Uterus (tissue), 4 donors: Measurements from ENCODE around the gene EIF2S2. TPM values are rescaled to one million over a fixed set of nuclear protein-coding genes. Genes with fewer than 3 reads are reported as not detected.

ENCODE experiments used
- DNase-seq, 2 donors: peaks; one replicate each; pipeline ENCODE4 v3.0.0-alpha.2; 2019 to 2020
- H3K27ac ChIP-seq, 2 donors: fragments of 200-600 bp; sonication (generic); 1 replicate in 1 of 2; 2 replicates in 1 of 2; pipeline ENCODE4 v1.5.1; 2016 to 2018
- H3K27me3 ChIP-seq, 2 donors: fragments of 200-600 bp; sonication (generic); one replicate each; pipeline ENCODE4 v1.5.1; 2018 to 2019; ENCODE audit warnings: control low read depth in 1 of 2
- H3K36me3 ChIP-seq, 2 donors: fragments of 200-600 bp; sonication (generic); one replicate each; pipeline ENCODE4 v1.5.1; 2019; ENCODE audit warnings: control low read depth in 1 of 2
- H3K4me1 ChIP-seq, 2 donors: fragments of 200-600 bp; sonication (generic); one replicate each; pipeline ENCODE4 v1.5.1; 2018 to 2019; ENCODE audit warnings: control low read depth in 1 of 2
- H3K4me3 ChIP-seq, 2 donors: fragments of 200-600 bp; sonication (generic); 1 replicate in 1 of 2; 2 replicates in 1 of 2; pipeline ENCODE4 v1.5.1; 2018 to 2019; ENCODE audit warnings: mild to moderate bottlenecking in 1 of 2
- H3K9me3 ChIP-seq, 2 donors: fragments of 200-600 bp; sonication (generic); one replicate each; pipeline ENCODE4 v1.5.1; 2019; ENCODE audit warnings: control low read depth in 1 of 2
- CTCF ChIP-seq, 4 experiments: fragments of 200-600 bp in 2 of 4; fragments of 450-650 bp in 2 of 4; sonication (generic) in 2 of 4; IDR thresholded peaks; one replicate each; pipeline ENCODE4 v1.5.1; 2016 to 2019; ENCODE audit warnings: antibody characterized with exemption in 4 of 4, mild to moderate bottlenecking in 2 of 4, moderate library complexity in 1 of 4
- POLR2A ChIP-seq, 2 donors: fragments of 450-650 bp; IDR thresholded peaks; one replicate each; pipeline ENCODE4 v1.6.1; 2016; ENCODE audit warnings: antibody characterized with exemption in 2 of 2, mild to moderate bottlenecking in 1 of 2, moderate library complexity in 1 of 2
- intact Hi-C: fragments of 100-400 bp; cut with DNase I; formaldehyde crosslinking; loops from one replicate; pipeline ENCODE4 v1.15.1; 2023; ENCODE audit warnings: low total_unique reads
- total RNA-seq, 4 donors: library from RNA; depleted of rRNA in 3 of 4; stranded (reverse); fragments of >200 nt in 3 of 4; gene quantifications; one replicate each; pipeline versions ENCODE4 v1.1.0 to v1.2.4, GENCODE V29; 2014 to 2023
- donor health status: DM: yes; HTN: yes; CAD: no.

EIF2S2 gene
- total RNA-seq, 4 donors from 2014 or later: 18.7 to 46.9 (median 37.6) TPM

GRCh38 chr20:34066476-34067090 lies 45.5 kb downstream of the EIF2S2 start:
- intact Hi-C loops: no loop called here
- Histone ChIP-seq H3K27me3 (no peaks in the 10 kb centered on the region), H3K4me3 (no peak overlapping the region), H3K4me1 (peaks cover 8 to 11% of the 10 kb centered on the region in 2 donors), H3K36me3 (no peaks in the 10 kb centered on the region), H3K27ac (no peak overlapping the region), H3K9me3 (no peaks in the 10 kb centered on the region)
- DNase-seq: no peak
- TF ChIP-seq CTCF (IDR thresholded peaks at IDR 0.05) (no peak), POLR2A (IDR thresholded peaks at IDR 0.05) (no peak)

- Histone ChIP-seq H3K27ac (peak overlapping the region in 1 of 2 donors; percentile 33), H3K36me3 (no peaks in the 10 kb centered on the region), H3K27me3 (no peaks in the 10 kb centered on the region), H3K9me3 (no peaks in the 10 kb centered on the region), H3K4me3 (no peak overlapping the region), H3K4me1 (peaks cover 8 to 11% of the 10 kb centered on the region in 2 donors)
- intact Hi-C loops: no loop called here
- peak; percentile 40 to 50 for DNase-seq
- TF ChIP-seq POLR2A (IDR thresholded peaks at IDR 0.05) (no peak), CTCF (IDR thresholded peaks at IDR 0.05) (no peak)
Measured at GRCh38 chr20:34065260-34065659, 46.8 kb downstream of the EIF2S2 start.

GRCh38 chr20:34064286-34064685 lies 47.8 kb downstream of the EIF2S2 start:
- Histone ChIP-seq H3K36me3 (no peaks in the 10 kb centered on the region), H3K27me3 (no peaks in the 10 kb centered on the region), H3K27ac (no peak overlapping the region), H3K4me1 (peaks cover 8 to 11% of the 10 kb centered on the region in 2 donors), H3K9me3 (no peaks in the 10 kb centered on the region), H3K4me3 (no peak overlapping the region)
- TF ChIP-seq CTCF (IDR thresholded peaks at IDR 0.05) (no peak), POLR2A (IDR thresholded peaks at IDR 0.05) (no peak)
- intact Hi-C loops: no loop called here
- no peak for DNase-seq

GRCh38 chr20:34062570-34063482 lies 49.2 kb downstream of the EIF2S2 start:
- Histone ChIP-seq H3K27me3 (no peaks in the 10 kb centered on the region), H3K36me3 (no peaks in the 10 kb centered on the region), H3K9me3 (no peaks in the 10 kb centered on the region), H3K4me1 (peaks cover 8 to 11% of the 10 kb centered on the region in 2 donors), H3K27ac (no peak overlapping the region), H3K4me3 (no peak overlapping the region)
- DNase-seq: no peak
- TF ChIP-seq POLR2A (IDR thresholded peaks at IDR 0.05): no peak
- intact Hi-C loops: no loop called here

- H3K27ac ChIP-seq: no peak overlapping the region
- H3K27me3 ChIP-seq: no peaks in the 10 kb centered on the region
- DNase-seq: no peak
- peaks cover 8 to 11% of the 10 kb centered on the region in 2 donors for H3K4me1 ChIP-seq
- TF ChIP-seq POLR2A (IDR thresholded peaks at IDR 0.05) (no peak), CTCF (IDR thresholded peaks at IDR 0.05) (no peak)
- H3K9me3 ChIP-seq: no peaks in the 10 kb centered on the region
- H3K36me3 ChIP-seq: no peaks in the 10 kb centered on the region
- intact Hi-C loops: no loop called here
- no peak overlapping the region for H3K4me3 ChIP-seq
Measured at GRCh38 chr20:34061695-34062094, 50.3 kb downstream of the EIF2S2 start.
